H9 (cell line): ENCODE measurements around the gene COL27A1. TPM values are rescaled to one million over a fixed set of nuclear protein-coding genes. Genes with fewer than 3 reads are reported as not detected.
A peak's percentile ranks its signal among the peaks of the same experiment; 100 is the strongest.

ENCODE experiments used
- DNase-seq: peaks from one replicate; pipeline ENCODE4 v3.0.0-alpha.2; 2017
- H2AFZ ChIP-seq: one replicate; pipeline ENCODE4 v1.6.1; 2013; ENCODE audit warnings: mild to moderate bottlenecking, low read length, control low read depth, moderate library complexity
- H2AK5ac ChIP-seq: 2 replicates; pipeline ENCODE4 v1.6.1; 2013; ENCODE audit warnings: low read length, control low read depth, mixed read lengths; ENCODE audit not compliant: insufficient read length
- H2BK120ac ChIP-seq: one replicate; pipeline ENCODE4 v1.6.1; 2013; ENCODE audit warnings: low read depth, mild to moderate bottlenecking, low read length, control low read depth, inconsistent platforms; ENCODE audit not compliant: poor library complexity, severe bottlenecking
- H2BK12ac ChIP-seq: 2 replicates; pipeline ENCODE4 v1.6.1; 2013; ENCODE audit warnings: low read length, control low read depth, mixed read lengths, low read depth; ENCODE audit not compliant: insufficient read length
- H2BK15ac ChIP-seq: 2 replicates; pipeline ENCODE4 v1.6.1; 2013; ENCODE audit warnings: low read depth, low read length, control low read depth
- H2BK20ac ChIP-seq: one replicate; pipeline ENCODE4 v1.6.1; 2013; ENCODE audit warnings: low read depth, mild to moderate bottlenecking, low read length, control low read depth, inconsistent platforms; ENCODE audit not compliant: poor library complexity, severe bottlenecking
- H2BK5ac ChIP-seq: 2 replicates; pipeline ENCODE4 v1.6.1; 2013; ENCODE audit warnings: low read length, control low read depth, mixed read lengths; ENCODE audit not compliant: insufficient read length
- H3K14ac ChIP-seq: 2 replicates; pipeline ENCODE4 v1.6.1; 2013; ENCODE audit warnings: low read length, control low read depth; ENCODE audit not compliant: insufficient read depth
- H3K18ac ChIP-seq: 2 replicates; pipeline ENCODE4 v1.6.1; 2013; ENCODE audit warnings: low read depth, mild to moderate bottlenecking, mixed read lengths, low read length, control low read depth; ENCODE audit not compliant: insufficient read length
- H3K23ac ChIP-seq: 2 replicates; pipeline ENCODE4 v1.6.1; 2013; ENCODE audit warnings: low read length, control low read depth, mixed read lengths, low read depth; ENCODE audit not compliant: insufficient read length
- H3K23me2 ChIP-seq: 2 replicates; pipeline ENCODE4 v1.6.1; 2013; ENCODE audit warnings: low read depth, mild to moderate bottlenecking, mixed read lengths, low read length, control low read depth; ENCODE audit not compliant: insufficient read length, poor library complexity, severe bottlenecking
- H3K27ac ChIP-seq: 2 replicates; pipeline ENCODE4 v1.5.1; 2013; ENCODE audit warnings: low read length, control low read depth, mixed read lengths, low read depth; ENCODE audit not compliant: insufficient read length
- H3K27me3 ChIP-seq: 2 replicates; pipeline ENCODE4 v1.6.1; 2013; ENCODE audit warnings: low read length, control low read depth, inconsistent platforms; ENCODE audit not compliant: insufficient read depth
- H3K4ac ChIP-seq: 2 replicates; pipeline ENCODE4 v1.6.1; 2013; ENCODE audit warnings: low read depth, mild to moderate bottlenecking, control low read depth, inconsistent platforms, low read length, moderate library complexity
- H3K4me1 ChIP-seq: 2 replicates; pipeline ENCODE4 v1.6.1; 2013; ENCODE audit warnings: low read length, control low read depth, inconsistent platforms; ENCODE audit not compliant: insufficient read depth
- H3K4me2 ChIP-seq: 2 replicates; pipeline ENCODE4 v1.6.1; 2013; ENCODE audit warnings: low read length, control low read depth, mixed read lengths; ENCODE audit not compliant: insufficient read length, insufficient read depth
- H3K56ac ChIP-seq: 2 replicates; pipeline ENCODE4 v1.6.1; 2013; ENCODE audit warnings: low read depth, mild to moderate bottlenecking, mixed read lengths, low read length, control low read depth; ENCODE audit not compliant: insufficient read length
- H3K79me1 ChIP-seq: 2 replicates; pipeline ENCODE4 v1.6.1; 2013; ENCODE audit warnings: low read depth, mild to moderate bottlenecking, moderate library complexity, low read length, control low read depth, inconsistent platforms; ENCODE audit not compliant: insufficient read depth, poor library complexity, severe bottlenecking
- H3K79me2 ChIP-seq: 2 replicates; pipeline ENCODE4 v1.6.1; 2013; ENCODE audit warnings: low read length, control low read depth, inconsistent platforms; ENCODE audit not compliant: insufficient read depth
- H3K9ac ChIP-seq: 2 replicates; pipeline ENCODE4 v1.6.1; 2013; ENCODE audit warnings: low read length, control low read depth, mixed read lengths; ENCODE audit not compliant: insufficient read length; ENCODE audit errors: extremely low read depth
- H3K9me3 ChIP-seq: one replicate; pipeline ENCODE4 v1.6.1; 2013; ENCODE audit warnings: low read depth, low read length, inconsistent platforms; ENCODE audit not compliant: control insufficient read depth
- H3T11ph ChIP-seq: one replicate; pipeline ENCODE4 v1.6.1; 2013; ENCODE audit warnings: mild to moderate bottlenecking, low read length, control low read depth, inconsistent platforms
- H4K20me1 ChIP-seq: one replicate; pipeline ENCODE4 v1.6.1; 2013; ENCODE audit not compliant: control insufficient read depth, insufficient read length, insufficient read depth
- H4K5ac ChIP-seq: 2 replicates; pipeline ENCODE4 v1.6.1; 2013; ENCODE audit warnings: low read depth, mild to moderate bottlenecking, mixed read lengths, low read length, control low read depth; ENCODE audit not compliant: insufficient read length
- H4K8ac ChIP-seq: replicated peaks from 2 replicates; pipeline ENCODE4 v1.6.1; 2013; ENCODE audit warnings: low read length, control low read depth, mixed read lengths, low read depth; ENCODE audit not compliant: insufficient read length
- H4K91ac ChIP-seq: 2 replicates; pipeline ENCODE4 v1.6.1; 2013; ENCODE audit warnings: low read depth, mild to moderate bottlenecking, moderate library complexity, mixed read lengths, low read length, control low read depth; ENCODE audit not compliant: insufficient read length
- H3K27ac Mint-ChIP-seq, 3 experiments: 2 replicates in 2 of 3; 3 replicates in 1 of 3; pipeline ENCODE4 v1.8.0; 2020 to 2021; ENCODE audit warnings: mixed read lengths in 3 of 3, mild to moderate bottlenecking in 1 of 3, moderate library complexity in 1 of 3
- H3K27me3 Mint-ChIP-seq: 2 replicates; pipeline ENCODE4 v1.8.0; 2021; ENCODE audit warnings: low read depth, mild to moderate bottlenecking, moderate library complexity, mixed read lengths
- H3K36me3 Mint-ChIP-seq, 3 experiments: 2 replicates in 2 of 3; 3 replicates in 1 of 3; pipeline ENCODE4 v1.8.0; 2020 to 2021; ENCODE audit warnings: low read depth in 3 of 3, mixed read lengths in 3 of 3; ENCODE audit not compliant: insufficient read depth in 1 of 3
- H3K4me1 Mint-ChIP-seq, 2 experiments: 2 replicates each; pipeline ENCODE4 v1.8.0; 2020; ENCODE audit warnings: mixed read lengths in 2 of 2
- H3K4me3 Mint-ChIP-seq, 2 experiments: 2 replicates in 1 of 2; 3 replicates in 1 of 2; pipeline ENCODE4 v1.8.0; 2020 to 2021; ENCODE audit warnings: mild to moderate bottlenecking in 2 of 2, mixed read lengths in 2 of 2, moderate library complexity in 1 of 2
- H3K9me3 Mint-ChIP-seq, 2 experiments: 2 replicates in 1 of 2; 3 replicates in 1 of 2; pipeline ENCODE4 v1.8.0; 2020; ENCODE audit warnings: mild to moderate bottlenecking in 2 of 2, mixed read lengths in 2 of 2, moderate library complexity in 1 of 2
- WGBS: extraction: QIAGEN DNeasy Blood & Tissue Kit; methylation state at CpG from one replicate; pipeline ENCODE4 v1.1.7; 2013; ENCODE audit warnings: missing lambda C conversion rate, low lambda C conversion rate, mixed read lengths; ENCODE audit not compliant: insufficient read length; ENCODE audit errors: extremely low coverage; 5-methylcytosine and 5-hydroxymethylcytosine counted together
- total RNA-seq: library from RNA; stranded (reverse); gene quantifications from 2 replicates; pipeline ENCODE4 v1.2.1, GENCODE V29; 2021
- TF ChIP-seq, protein P1 (sequence below): fragments of 200-600 bp; sonication (generic); conservative IDR thresholded peaks from 3 replicates; pipeline ENCODE4 v1.8.0; 2021; ENCODE audit warnings: antibody characterized with exemption, mild to moderate bottlenecking

The COL27A1 gene
- total RNA-seq, 1 experiment from 2014 or later, result 17.9 TPM

DNA sequence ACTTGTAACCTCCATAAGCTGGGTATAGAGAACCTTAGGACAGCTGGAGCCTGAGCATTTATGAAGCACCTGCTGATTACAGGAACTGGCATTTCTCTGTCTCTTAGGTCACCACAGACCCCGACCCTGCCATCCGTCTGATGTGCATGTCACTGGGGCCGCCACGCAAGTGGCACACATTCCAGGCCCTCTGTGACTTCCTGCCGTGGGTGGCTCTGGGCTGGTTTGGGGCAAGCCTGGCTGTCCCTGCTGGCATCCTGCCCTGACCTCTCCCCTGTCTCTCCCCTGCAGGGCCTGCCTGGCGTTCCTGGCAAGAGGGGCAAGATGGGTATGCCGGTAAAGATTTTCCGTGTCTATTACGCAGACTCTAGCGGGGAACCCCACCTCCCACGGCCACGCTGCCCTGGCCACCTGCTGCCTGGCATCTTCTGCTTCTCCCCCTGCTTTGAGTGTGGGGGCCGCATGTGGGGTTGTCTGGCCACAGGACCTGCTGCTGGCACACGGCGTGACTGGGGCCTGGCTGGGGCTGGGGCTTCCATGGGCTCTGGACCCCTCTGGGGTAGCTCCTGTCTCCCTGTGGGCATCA lies 55.4 kb downstream of the COL27A1 start:
- H3K4me1 Mint-ChIP-seq, result peaks cover 9 to 21% of the 10 kb centered on the region in 2 experiments
- H3K27ac Mint-ChIP-seq, result peak overlapping the region in 1 of 3 experiments; percentile 64; a peak in 1 of 7 replicates
- Histone ChIP-seq H2AFZ (no peak overlapping the region), H3K14ac (no peak overlapping the region), H2BK20ac (no peak overlapping the region), H3K27me3 (no peaks in the 10 kb centered on the region), H2BK12ac (no peak overlapping the region), H3K9ac (no peak overlapping the region), H3K56ac (no peak overlapping the region), H3K4ac (no peak overlapping the region), H2BK5ac (no peak overlapping the region), H3K79me1 (no peaks in the 10 kb centered on the region), H3T11ph (no peak overlapping the region), H3K23me2 (no peaks in the 10 kb centered on the region), H4K91ac (no peak overlapping the region), H2AK5ac (no peak overlapping the region), H3K27ac (no peak overlapping the region), H2BK120ac (no peak overlapping the region), H4K8ac (no peak overlapping the region), H3K18ac (no peak overlapping the region), H3K79me2 (no peaks in the 10 kb centered on the region), H4K20me1 (no peaks in the 10 kb centered on the region), H3K9me3 (no peaks in the 10 kb centered on the region), H3K4me1 (no peaks in the 10 kb centered on the region), H3K23ac (no peak overlapping the region), H2BK15ac (no peak overlapping the region), H4K5ac (no peak overlapping the region), H3K4me2 (no peak overlapping the region)
- H3K4me3 Mint-ChIP-seq, result no peak overlapping the region
- TF ChIP-seq, protein P1, sequence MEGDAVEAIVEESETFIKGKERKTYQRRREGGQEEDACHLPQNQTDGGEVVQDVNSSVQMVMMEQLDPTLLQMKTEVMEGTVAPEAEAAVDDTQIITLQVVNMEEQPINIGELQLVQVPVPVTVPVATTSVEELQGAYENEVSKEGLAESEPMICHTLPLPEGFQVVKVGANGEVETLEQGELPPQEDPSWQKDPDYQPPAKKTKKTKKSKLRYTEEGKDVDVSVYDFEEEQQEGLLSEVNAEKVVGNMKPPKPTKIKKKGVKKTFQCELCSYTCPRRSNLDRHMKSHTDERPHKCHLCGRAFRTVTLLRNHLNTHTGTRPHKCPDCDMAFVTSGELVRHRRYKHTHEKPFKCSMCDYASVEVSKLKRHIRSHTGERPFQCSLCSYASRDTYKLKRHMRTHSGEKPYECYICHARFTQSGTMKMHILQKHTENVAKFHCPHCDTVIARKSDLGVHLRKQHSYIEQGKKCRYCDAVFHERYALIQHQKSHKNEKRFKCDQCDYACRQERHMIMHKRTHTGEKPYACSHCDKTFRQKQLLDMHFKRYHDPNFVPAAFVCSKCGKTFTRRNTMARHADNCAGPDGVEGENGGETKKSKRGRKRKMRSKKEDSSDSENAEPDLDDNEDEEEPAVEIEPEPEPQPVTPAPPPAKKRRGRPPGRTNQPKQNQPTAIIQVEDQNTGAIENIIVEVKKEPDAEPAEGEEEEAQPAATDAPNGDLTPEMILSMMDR, result no peak
- no peaks in the 10 kb centered on the region for H3K9me3 Mint-ChIP-seq
- H3K36me3 Mint-ChIP-seq, result peaks cover 0 to 15% (median 0%) of the 10 kb centered on the region in 3 experiments; a peak in 3 of 7 replicates
- no CpG with 5 or more reads among the region's 15 CpGs for WGBS
- no peak for DNase-seq
- no peaks in the 10 kb centered on the region for H3K27me3 Mint-ChIP-seq
